ENCODE measurements around the gene SPRY2. TPM values are rescaled to one million over a fixed set of nuclear protein-coding genes. Genes with fewer than 3 reads are reported as not detected.

The SPRY2 gene
- total RNA-seq, 1 experiment from 2014 or later = 7.2 TPM

DNA sequence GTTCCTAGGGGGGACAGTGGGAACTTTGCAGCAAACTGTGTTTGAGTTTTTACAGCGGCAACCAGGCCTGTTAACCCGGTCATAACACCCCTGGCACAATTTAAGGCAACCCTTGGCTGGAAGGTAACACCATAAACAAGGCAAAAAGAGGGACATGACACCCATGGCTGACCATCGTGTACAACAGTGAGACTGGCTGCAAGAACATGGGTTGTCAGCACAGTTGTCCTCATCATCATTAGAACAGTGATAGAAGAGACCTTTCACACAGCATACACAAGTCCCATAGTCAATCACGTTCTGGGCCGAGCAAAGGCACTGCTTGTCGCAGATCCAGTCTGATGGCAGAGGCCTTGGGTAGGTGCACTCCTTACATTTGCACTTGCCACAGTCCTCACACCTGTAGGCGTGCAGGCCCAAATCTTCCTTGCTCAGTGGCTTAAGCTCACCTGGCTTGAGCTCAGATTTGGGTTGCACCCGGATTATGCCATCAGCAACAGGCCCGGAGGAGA is 4.1 kb downstream of the SPRY2 start:
- no peak for ATAC-seq
- POLR2A ChIA-PET = interaction anchor here (1.0 kb wide), 1 partner anchor 302 kb away, joined by 3 read pairs; no protein-coding TSS in a partner anchor
- intact Hi-C loops (cut with micrococcal nuclease) = no loop called here
- Histone ChIP-seq H3K36me3 (ENCODE audit: control insufficient read depth in 1 of 2, insufficient read depth in 2 of 2, low read length in 2 of 2) (no peaks in the 10 kb centered on the region; a peak in 1 of 4 replicates), H3K9me2 (ENCODE audit: insufficient read depth) (no peaks in the 10 kb centered on the region), H3K27me3 (ENCODE audit: insufficient read depth, low read length) (no peaks in the 10 kb centered on the region), H3K79me2 (ENCODE audit: insufficient read depth, low read length) (peaks cover 46% of the 10 kb centered on the region), H3K9me3 (ENCODE audit: control insufficient read depth in 1 of 2, insufficient read depth in 1 of 2, low read depth in 1 of 2, low read length in 2 of 2) (no peaks in the 10 kb centered on the region), H3K27ac (ENCODE audit: low read depth, low read length) (no peak overlapping the region), H2AFZ (ENCODE audit: low read depth, low read length, poor library complexity, severe bottlenecking) (no peak overlapping the region), H3K4me1 (ENCODE audit: control insufficient read depth in 1 of 2, insufficient read depth in 2 of 2, low read length in 2 of 2) (no peaks in the 10 kb centered on the region; a peak in 1 of 4 replicates), H3K4me2 (ENCODE audit: low read length) (no peak overlapping the region), H4K20me1 (ENCODE audit: insufficient read depth) (no peaks in the 10 kb centered on the region), H3K9ac (ENCODE audit: low read length) (no peak overlapping the region), H3K4me3 (replicated peaks in 1 of 2; ENCODE audit: low read depth in 1 of 2, low read length in 2 of 2) (no peak overlapping the region)
- RAD21 ChIA-PET (ENCODE audit: low non-redundant PET in 1 of 2, low total read pairs in 2 of 2, uncharacterized antibody in 2 of 2, unreplicated experiment in 2 of 2) = no interaction called here
- BruUV-seq (replicated peaks) = no TSS peak
- no peak for DNase-seq (ENCODE audit: low read depth, low spot score)
- CTCF ChIA-PET = no interaction called here
- TF ChIP-seq, protein P1, sequence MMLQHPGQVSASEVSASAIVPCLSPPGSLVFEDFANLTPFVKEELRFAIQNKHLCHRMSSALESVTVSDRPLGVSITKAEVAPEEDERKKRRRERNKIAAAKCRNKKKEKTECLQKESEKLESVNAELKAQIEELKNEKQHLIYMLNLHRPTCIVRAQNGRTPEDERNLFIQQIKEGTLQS (IDR thresholded peaks at IDR 0.05) = no peak
- TF ChIP-seq ZFX (IDR thresholded peaks at IDR 0.05) = no peak
- TF ChIP-seq CTCF (IDR thresholded peaks at IDR 0.05 in 2 of 3, conservative IDR thresholded peaks at IDR 0.05 in 1 of 3; ENCODE audit: borderline replicate concordance in 1 of 3, insufficient read depth in 1 of 3, low read depth in 2 of 3, low read length in 2 of 3) = no peak
- no peak for TF ChIP-seq FOSL1 (IDR thresholded peaks at IDR 0.05; ENCODE audit: low read depth)
- no peak for TF ChIP-seq RAD21 (IDR thresholded peaks at IDR 0.05; ENCODE audit: low read depth)
- TF ChIP-seq EZH2phosphoT487 (IDR thresholded peaks at IDR 0.05; ENCODE audit: borderline replicate concordance) = no peak
- TF ChIP-seq, protein P2, sequence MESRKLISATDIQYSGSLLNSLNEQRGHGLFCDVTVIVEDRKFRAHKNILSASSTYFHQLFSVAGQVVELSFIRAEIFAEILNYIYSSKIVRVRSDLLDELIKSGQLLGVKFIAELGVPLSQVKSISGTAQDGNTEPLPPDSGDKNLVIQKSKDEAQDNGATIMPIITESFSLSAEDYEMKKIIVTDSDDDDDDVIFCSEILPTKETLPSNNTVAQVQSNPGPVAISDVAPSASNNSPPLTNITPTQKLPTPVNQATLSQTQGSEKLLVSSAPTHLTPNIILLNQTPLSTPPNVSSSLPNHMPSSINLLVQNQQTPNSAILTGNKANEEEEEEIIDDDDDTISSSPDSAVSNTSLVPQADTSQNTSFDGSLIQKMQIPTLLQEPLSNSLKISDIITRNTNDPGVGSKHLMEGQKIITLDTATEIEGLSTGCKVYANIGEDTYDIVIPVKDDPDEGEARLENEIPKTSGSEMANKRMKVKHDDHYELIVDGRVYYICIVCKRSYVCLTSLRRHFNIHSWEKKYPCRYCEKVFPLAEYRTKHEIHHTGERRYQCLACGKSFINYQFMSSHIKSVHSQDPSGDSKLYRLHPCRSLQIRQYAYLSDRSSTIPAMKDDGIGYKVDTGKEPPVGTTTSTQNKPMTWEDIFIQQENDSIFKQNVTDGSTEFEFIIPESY (IDR thresholded peaks at IDR 0.05; ENCODE audit: extremely low read depth, insufficient replicate concordance, low read length) = no peak

All from HCT116 (cell line).